GM12864 (cell line): ENCODE results near the gene MRC2.
"Not testable (repeated sequence)": the region's sequence is repeated elsewhere in the genome, so short reads cannot be mapped to it uniquely, and the experiment has no call there.

ENCODE experiments used
- DNase-seq: peaks from one replicate; pipeline ENCODE4 v3.0.0-alpha.2; 2011; ENCODE audit warnings: low read depth
- H3K4me3 ChIP-seq: 2 replicates; pipeline ENCODE4 v1.5.1; 2011; ENCODE audit warnings: mild to moderate bottlenecking, low read depth, low read length, control low read depth
- CTCF ChIP-seq: IDR thresholded peaks from 2 replicates; pipeline ENCODE4 v1.5.1; 2011; ENCODE audit warnings: low read depth, mild to moderate bottlenecking, moderate library complexity, low read length, control low read depth, inconsistent platforms; ENCODE audit errors: missing control alignments

Gene MRC2

GRCh38 chr17:62599964-62600657, 27.4 kb upstream of the MRC2 start:
- no peak overlapping the region for H3K4me3 ChIP-seq
- TF ChIP-seq CTCF = no peak
- DNase-seq = no peak

GRCh38 chr17:62600805-62601204, 26.7 kb upstream of the MRC2 start:
- no peak for TF ChIP-seq CTCF
- no peak overlapping the region for H3K4me3 ChIP-seq
- DNase-seq = no peak

GRCh38 chr17:62601471-62601870, 26.0 kb upstream of the MRC2 start:
- no peak for DNase-seq
- H3K4me3 ChIP-seq = no peak overlapping the region
- TF ChIP-seq CTCF = no peak

GRCh38 chr17:62603783-62604182, 23.7 kb upstream of the MRC2 start:
- DNase-seq, H3K4me3 ChIP-seq: not testable (repeated sequence)

- no peak for TF ChIP-seq CTCF
- H3K4me3 ChIP-seq = no peak overlapping the region
- no peak for DNase-seq
These were observed 21.9 kb upstream of the MRC2 start for GRCh38 chr17:62605588-62605987.

- no peak for TF ChIP-seq CTCF
- no peak for DNase-seq
- H3K4me3 ChIP-seq = no peak overlapping the region; the same call in 1 of the 2 replicates
These were observed 16.2 kb upstream of the MRC2 start for GRCh38 chr17:62611292-62611691.

GRCh38 chr17:62611728-62612127, 15.7 kb upstream of the MRC2 start:
- peak; percentile 35 for DNase-seq
- no peak for TF ChIP-seq CTCF
- no peak overlapping the region; the same call in 1 of the 2 replicates for H3K4me3 ChIP-seq

- not testable (repeated sequence) for H3K4me3 ChIP-seq
These were observed 15.2 kb upstream of the MRC2 start for GRCh38 chr17:62612289-62612688.

GRCh38 chr17:62613095-62613494, 14.4 kb upstream of the MRC2 start:
- H3K4me3 ChIP-seq, DNase-seq: not testable (repeated sequence)

More at GRCh38 chr17:62612289-62612688, 15.2 kb upstream of the MRC2 start:
- DNase-seq = not testable (repeated sequence)
